Measurements from ENCODE around the gene TBCD. TPM values are rescaled to one million over a fixed set of nuclear protein-coding genes. Genes with fewer than 3 reads are reported as not detected.
A peak's percentile ranks its signal among the peaks of the same experiment; 100 is the strongest.
"Not testable (repeated sequence)": the region's sequence is repeated elsewhere in the genome, so short reads cannot be mapped to it uniquely, and the experiment has no call there.

TBCD gene
- total RNA-seq, 1 experiment from 2014 or later, result 29.6 TPM

- Histone ChIP-seq H3K9me3 (ENCODE audit: low read length) (no peaks in the 10 kb centered on the region), H2AFZ (ENCODE audit: low read length) (peak overlapping the region; percentile 90), H3K27ac (ENCODE audit: low read length) (peak overlapping the region; percentile 60), H3K4me2 (ENCODE audit: low read length) (peak overlapping the region; percentile 81), H4K20me1 (ENCODE audit: low read length) (no peaks in the 10 kb centered on the region), H3K4me1 (ENCODE audit: insufficient read depth, low read length) (peaks cover 18% of the 10 kb centered on the region), H3F3A (ENCODE audit: low read length, unreplicated experiment) (no peaks in the 10 kb centered on the region), H3K79me2 (ENCODE audit: low read length) (no peaks in the 10 kb centered on the region), H3K36me3 (ENCODE audit: low read depth, low read length) (no peaks in the 10 kb centered on the region), H3K27me3 (ENCODE audit: low read length) (no peaks in the 10 kb centered on the region), H3K9ac (ENCODE audit: low read length) (peak overlapping the region; percentile 37; the same call in 1 of the 2 replicates), H3K4me3 (ENCODE audit: low read length) (peak overlapping the region; percentile 62), H3K9me2 (replicated peaks; ENCODE audit: low read length) (no peaks in the 10 kb centered on the region)
- no peak for TF ChIP-seq EZH2phosphoT487 (IDR thresholded peaks at IDR 0.05; ENCODE audit: borderline replicate concordance, low read length)
- TF ChIP-seq CTCF (conservative IDR thresholded peaks at IDR 0.05; ENCODE audit: low read depth, low read length), result peak; percentile 74
- CTCF ChIA-PET, result interaction anchor here (1.0 to 1.2 kb wide), 2 partner anchors 85 to 181 kb away, joined by 3 to 4 read pairs; no protein-coding TSS in a partner anchor
- POLR2A ChIA-PET (ENCODE audit: unreplicated experiment), result no interaction called here
- DNase-seq, result peak; percentile 82
- intact Hi-C loops (cut with micrococcal nuclease), result loop anchor here (2.0 kb wide), 1 partner anchor 85 kb away; no protein-coding TSS in a partner anchor
- ATAC-seq, result peak; percentile 96
- no TSS peak for BruUV-seq (replicated peaks)
Measured at GRCh38 chr17:82963104-82963950, 211.5 kb downstream of the TBCD start.

GRCh38 chr17:82964451-82964850 lies 212.6 kb downstream of the TBCD start:
- H2AFZ ChIP-seq (ENCODE audit: low read length); H3K9ac ChIP-seq (ENCODE audit: low read length); intact Hi-C loops (cut with micrococcal nuclease); H3K36me3 ChIP-seq (ENCODE audit: low read depth, low read length); H3K9me3 ChIP-seq (ENCODE audit: low read length); H3K4me3 ChIP-seq (ENCODE audit: low read length); CTCF ChIA-PET; H3K4me2 ChIP-seq (ENCODE audit: low read length); H3F3A ChIP-seq (ENCODE audit: low read length, unreplicated experiment); H4K20me1 ChIP-seq (ENCODE audit: low read length); POLR2A ChIA-PET (ENCODE audit: unreplicated experiment); H3K27ac ChIP-seq (ENCODE audit: low read length); ATAC-seq; H3K9me2 ChIP-seq (replicated peaks; ENCODE audit: low read length); H3K79me2 ChIP-seq (ENCODE audit: low read length); BruUV-seq (replicated peaks); H3K27me3 ChIP-seq (ENCODE audit: low read length); DNase-seq: not testable (repeated sequence)
- H3K4me1 ChIP-seq (ENCODE audit: insufficient read depth, low read length), result peaks cover 18% of the 10 kb centered on the region

GRCh38 chr17:82964851-82965341 lies 213.0 kb downstream of the TBCD start:
- Histone ChIP-seq H3K9me3 (ENCODE audit: low read length) (no peaks in the 10 kb centered on the region), H2AFZ (ENCODE audit: low read length) (no peak overlapping the region), H3F3A (ENCODE audit: low read length, unreplicated experiment) (no peaks in the 10 kb centered on the region), H3K4me3 (ENCODE audit: low read length) (no peak overlapping the region), H3K79me2 (ENCODE audit: low read length) (no peaks in the 10 kb centered on the region), H3K36me3 (ENCODE audit: low read depth, low read length) (no peaks in the 10 kb centered on the region), H3K9me2 (replicated peaks; ENCODE audit: low read length) (no peaks in the 10 kb centered on the region), H3K27me3 (ENCODE audit: low read length) (no peaks in the 10 kb centered on the region), H3K27ac (ENCODE audit: low read length) (no peak overlapping the region), H3K9ac (ENCODE audit: low read length) (no peak overlapping the region), H4K20me1 (ENCODE audit: low read length) (no peaks in the 10 kb centered on the region), H3K4me1 (ENCODE audit: insufficient read depth, low read length) (peaks cover 18% of the 10 kb centered on the region), H3K4me2 (ENCODE audit: low read length) (no peak overlapping the region)
- DNase-seq, result no peak
- ChIA-PET POLR2A (ENCODE audit: unreplicated experiment) (no interaction called here), CTCF (no interaction called here)
- BruUV-seq (replicated peaks), result no TSS peak
- intact Hi-C loops (cut with micrococcal nuclease), result no loop called here
- ATAC-seq, result no peak
- no peak for TF ChIP-seq CTCF (conservative IDR thresholded peaks at IDR 0.05; ENCODE audit: low read depth, low read length)
- TF ChIP-seq EZH2 (IDR thresholded peaks at IDR 0.05; ENCODE audit: low read length, unreplicated experiment), result no peak
- no peak for TF ChIP-seq EZH2phosphoT487 (IDR thresholded peaks at IDR 0.05; ENCODE audit: borderline replicate concordance, low read length)
